22Rv1 (cell line): ENCODE measurements around the gene CNTN4.

ENCODE experiments used
- ZFX ChIP-seq: fragments of 450-650 bp; IDR thresholded peaks from 2 replicates; pipeline ENCODE4 v1.6.1; 2017; ENCODE audit warnings: antibody characterized with exemption, borderline replicate concordance
- TF ChIP-seq, protein P1 (sequence below): fragments of 450-650 bp; IDR thresholded peaks from 2 replicates; pipeline ENCODE4 v1.5.1; 2017; ENCODE audit warnings: mild to moderate bottlenecking

DNA sequence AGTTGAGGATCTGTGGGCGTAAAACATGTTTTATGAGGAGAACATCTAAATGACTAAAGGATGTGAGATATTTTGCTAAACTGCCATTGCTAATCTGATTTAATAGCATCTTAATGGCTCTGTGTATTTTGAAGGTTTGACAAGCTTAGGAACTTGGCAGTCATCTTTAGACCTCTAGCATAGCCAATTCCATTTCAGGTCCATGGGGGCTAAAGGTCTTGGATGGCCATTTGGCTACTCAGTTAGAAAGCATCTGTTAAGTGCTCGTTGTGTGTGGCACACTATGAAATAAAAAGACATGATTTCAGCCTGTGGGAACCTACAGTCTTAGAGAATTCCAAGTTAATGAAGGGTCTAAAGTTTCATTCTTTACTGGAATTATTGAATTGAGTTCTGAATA lies 775.3 kb downstream of the CNTN4 start:
- TF ChIP-seq, protein P1, sequence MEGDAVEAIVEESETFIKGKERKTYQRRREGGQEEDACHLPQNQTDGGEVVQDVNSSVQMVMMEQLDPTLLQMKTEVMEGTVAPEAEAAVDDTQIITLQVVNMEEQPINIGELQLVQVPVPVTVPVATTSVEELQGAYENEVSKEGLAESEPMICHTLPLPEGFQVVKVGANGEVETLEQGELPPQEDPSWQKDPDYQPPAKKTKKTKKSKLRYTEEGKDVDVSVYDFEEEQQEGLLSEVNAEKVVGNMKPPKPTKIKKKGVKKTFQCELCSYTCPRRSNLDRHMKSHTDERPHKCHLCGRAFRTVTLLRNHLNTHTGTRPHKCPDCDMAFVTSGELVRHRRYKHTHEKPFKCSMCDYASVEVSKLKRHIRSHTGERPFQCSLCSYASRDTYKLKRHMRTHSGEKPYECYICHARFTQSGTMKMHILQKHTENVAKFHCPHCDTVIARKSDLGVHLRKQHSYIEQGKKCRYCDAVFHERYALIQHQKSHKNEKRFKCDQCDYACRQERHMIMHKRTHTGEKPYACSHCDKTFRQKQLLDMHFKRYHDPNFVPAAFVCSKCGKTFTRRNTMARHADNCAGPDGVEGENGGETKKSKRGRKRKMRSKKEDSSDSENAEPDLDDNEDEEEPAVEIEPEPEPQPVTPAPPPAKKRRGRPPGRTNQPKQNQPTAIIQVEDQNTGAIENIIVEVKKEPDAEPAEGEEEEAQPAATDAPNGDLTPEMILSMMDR: no peak
- TF ChIP-seq ZFX: no peak
